ENCODE results near the gene ARPC3. TPM values are rescaled to one million over a fixed set of nuclear protein-coding genes. Genes with fewer than 3 reads are reported as not detected.

Gene ARPC3
- total and polyA plus RNA-seq, 9 of the 15 experiments (the other 6 are each of a cell fraction or from before 2014, with no cell fraction given) = 74.2 to 575 (median 345) TPM

DNA sequence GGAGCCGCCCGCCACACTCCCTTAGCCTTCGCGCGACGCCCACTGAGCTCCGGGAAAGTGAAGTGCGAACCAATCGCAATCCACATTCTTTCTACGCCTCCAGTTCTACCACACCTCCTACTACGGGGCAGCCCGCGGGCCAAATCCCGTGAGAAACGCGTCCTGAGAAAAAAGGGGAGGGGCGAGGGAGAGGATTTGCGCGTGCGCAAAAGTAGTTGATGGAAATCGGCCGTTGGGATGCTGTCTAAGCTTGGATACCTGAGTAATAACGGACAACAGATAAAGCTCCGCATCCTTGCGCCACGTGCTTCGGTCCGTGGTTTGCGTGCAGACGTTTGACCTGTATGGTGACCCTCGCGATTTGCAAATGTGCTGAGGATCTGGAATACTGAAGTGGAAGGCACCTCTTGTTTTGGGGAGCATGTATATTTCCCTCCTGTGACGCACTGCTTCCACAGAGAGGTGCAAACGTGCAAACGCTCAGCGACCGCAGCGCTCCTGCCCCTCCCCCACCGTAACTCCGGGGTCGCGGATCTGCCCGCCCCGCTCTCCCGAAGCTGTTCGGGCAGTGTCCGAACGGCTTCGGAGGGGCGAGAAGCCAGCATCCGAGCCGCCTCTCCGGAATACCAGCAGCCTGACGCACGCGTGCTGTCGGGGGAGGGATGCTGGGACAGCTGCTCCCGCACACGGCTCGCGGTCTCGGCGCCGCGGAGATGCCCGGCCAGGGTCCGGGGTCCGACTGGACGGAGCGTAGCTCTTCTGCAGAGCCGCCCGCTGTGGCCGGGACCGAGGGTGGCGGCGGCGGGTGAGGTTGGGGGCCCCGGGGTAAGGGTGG is 18.3 kb upstream of the ARPC3 start, which contains the start of the genes FAM216A and GPN3 (continued):
- TF ChIP-seq, protein P1, sequence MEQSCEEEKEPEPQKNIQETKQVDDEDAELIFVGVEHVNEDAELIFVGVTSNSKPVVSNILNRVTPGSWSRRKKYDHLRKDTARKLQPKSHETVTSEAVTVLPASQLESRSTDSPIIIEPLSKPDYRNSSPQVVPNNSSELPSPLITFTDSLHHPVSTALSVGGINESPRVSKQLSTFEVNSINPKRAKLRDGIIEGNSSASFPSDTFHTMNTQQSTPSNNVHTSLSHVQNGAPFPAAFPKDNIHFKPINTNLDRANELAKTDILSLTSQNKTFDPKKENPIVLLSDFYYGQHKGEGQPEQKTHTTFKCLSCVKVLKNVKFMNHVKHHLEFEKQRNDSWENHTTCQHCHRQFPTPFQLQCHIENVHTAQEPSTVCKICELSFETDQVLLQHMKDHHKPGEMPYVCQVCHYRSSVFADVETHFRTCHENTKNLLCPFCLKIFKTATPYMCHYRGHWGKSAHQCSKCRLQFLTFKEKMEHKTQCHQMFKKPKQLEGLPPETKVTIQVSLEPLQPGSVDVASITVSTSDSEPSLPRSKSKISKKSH (CRISPR knock-in tag; IDR thresholded peaks at IDR 0.05) = no peak
- no peak for TF ChIP-seq MIER1 (IDR thresholded peaks at IDR 0.05; ENCODE audit: low read depth)
- no peak for TF ChIP-seq ELF4 (CRISPR knock-in tag; IDR thresholded peaks at IDR 0.05)
- TF ChIP-seq, protein P2, sequence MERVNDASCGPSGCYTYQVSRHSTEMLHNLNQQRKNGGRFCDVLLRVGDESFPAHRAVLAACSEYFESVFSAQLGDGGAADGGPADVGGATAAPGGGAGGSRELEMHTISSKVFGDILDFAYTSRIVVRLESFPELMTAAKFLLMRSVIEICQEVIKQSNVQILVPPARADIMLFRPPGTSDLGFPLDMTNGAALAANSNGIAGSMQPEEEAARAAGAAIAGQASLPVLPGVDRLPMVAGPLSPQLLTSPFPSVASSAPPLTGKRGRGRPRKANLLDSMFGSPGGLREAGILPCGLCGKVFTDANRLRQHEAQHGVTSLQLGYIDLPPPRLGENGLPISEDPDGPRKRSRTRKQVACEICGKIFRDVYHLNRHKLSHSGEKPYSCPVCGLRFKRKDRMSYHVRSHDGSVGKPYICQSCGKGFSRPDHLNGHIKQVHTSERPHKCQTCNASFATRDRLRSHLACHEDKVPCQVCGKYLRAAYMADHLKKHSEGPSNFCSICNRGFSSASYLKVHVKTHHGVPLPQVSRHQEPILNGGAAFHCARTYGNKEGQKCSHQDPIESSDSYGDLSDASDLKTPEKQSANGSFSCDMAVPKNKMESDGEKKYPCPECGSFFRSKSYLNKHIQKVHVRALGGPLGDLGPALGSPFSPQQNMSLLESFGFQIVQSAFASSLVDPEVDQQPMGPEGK (CRISPR knock-in tag; IDR thresholded peaks at IDR 0.05; ENCODE audit: borderline replicate concordance) = no peak
- TF ChIP-seq GATA2 (CRISPR knock-in tag; IDR thresholded peaks at IDR 0.05) = peak; percentile 20; the same call in 1 of the 2 replicates
- TF ChIP-seq, protein P3, sequence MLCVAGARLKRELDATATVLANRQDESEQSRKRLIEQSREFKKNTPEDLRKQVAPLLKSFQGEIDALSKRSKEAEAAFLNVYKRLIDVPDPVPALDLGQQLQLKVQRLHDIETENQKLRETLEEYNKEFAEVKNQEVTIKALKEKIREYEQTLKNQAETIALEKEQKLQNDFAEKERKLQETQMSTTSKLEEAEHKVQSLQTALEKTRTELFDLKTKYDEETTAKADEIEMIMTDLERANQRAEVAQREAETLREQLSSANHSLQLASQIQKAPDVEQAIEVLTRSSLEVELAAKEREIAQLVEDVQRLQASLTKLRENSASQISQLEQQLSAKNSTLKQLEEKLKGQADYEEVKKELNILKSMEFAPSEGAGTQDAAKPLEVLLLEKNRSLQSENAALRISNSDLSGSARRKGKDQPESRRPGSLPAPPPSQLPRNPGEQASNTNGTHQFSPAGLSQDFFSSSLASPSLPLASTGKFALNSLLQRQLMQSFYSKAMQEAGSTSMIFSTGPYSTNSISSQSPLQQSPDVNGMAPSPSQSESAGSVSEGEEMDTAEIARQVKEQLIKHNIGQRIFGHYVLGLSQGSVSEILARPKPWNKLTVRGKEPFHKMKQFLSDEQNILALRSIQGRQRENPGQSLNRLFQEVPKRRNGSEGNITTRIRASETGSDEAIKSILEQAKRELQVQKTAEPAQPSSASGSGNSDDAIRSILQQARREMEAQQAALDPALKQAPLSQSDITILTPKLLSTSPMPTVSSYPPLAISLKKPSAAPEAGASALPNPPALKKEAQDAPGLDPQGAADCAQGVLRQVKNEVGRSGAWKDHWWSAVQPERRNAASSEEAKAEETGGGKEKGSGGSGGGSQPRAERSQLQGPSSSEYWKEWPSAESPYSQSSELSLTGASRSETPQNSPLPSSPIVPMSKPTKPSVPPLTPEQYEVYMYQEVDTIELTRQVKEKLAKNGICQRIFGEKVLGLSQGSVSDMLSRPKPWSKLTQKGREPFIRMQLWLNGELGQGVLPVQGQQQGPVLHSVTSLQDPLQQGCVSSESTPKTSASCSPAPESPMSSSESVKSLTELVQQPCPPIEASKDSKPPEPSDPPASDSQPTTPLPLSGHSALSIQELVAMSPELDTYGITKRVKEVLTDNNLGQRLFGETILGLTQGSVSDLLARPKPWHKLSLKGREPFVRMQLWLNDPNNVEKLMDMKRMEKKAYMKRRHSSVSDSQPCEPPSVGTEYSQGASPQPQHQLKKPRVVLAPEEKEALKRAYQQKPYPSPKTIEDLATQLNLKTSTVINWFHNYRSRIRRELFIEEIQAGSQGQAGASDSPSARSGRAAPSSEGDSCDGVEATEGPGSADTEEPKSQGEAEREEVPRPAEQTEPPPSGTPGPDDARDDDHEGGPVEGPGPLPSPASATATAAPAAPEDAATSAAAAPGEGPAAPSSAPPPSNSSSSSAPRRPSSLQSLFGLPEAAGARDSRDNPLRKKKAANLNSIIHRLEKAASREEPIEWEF (CRISPR knock-in tag; IDR thresholded peaks at IDR 0.05) = no peak
- TF ChIP-seq CBX2 (IDR thresholded peaks at IDR 0.05; ENCODE audit: insufficient read depth, low read length, poor library complexity, severe bottlenecking) = no peak
- TF ChIP-seq, protein P4, sequence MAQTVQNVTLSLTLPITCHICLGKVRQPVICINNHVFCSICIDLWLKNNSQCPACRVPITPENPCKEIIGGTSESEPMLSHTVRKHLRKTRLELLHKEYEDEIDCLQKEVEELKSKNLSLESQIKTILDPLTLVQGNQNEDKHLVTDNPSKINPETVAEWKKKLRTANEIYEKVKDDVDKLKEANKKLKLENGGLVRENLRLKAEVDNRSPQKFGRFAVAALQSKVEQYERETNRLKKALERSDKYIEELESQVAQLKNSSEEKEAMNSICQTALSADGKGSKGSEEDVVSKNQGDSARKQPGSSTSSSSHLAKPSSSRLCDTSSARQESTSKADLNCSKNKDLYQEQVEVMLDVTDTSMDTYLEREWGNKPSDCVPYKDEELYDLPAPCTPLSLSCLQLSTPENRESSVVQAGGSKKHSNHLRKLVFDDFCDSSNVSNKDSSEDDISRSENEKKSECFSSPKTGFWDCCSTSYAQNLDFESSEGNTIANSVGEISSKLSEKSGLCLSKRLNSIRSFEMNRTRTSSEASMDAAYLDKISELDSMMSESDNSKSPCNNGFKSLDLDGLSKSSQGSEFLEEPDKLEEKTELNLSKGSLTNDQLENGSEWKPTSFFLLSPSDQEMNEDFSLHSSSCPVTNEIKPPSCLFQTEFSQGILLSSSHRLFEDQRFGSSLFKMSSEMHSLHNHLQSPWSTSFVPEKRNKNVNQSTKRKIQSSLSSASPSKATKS (CRISPR knock-in tag; IDR thresholded peaks at IDR 0.05) = no peak
